ENCODE data around the gene MAD1L1. TPM values are rescaled to one million over a fixed set of nuclear protein-coding genes. Genes with fewer than 3 reads are reported as not detected.

The MAD1L1 gene
- total and polyA plus RNA-seq, 2 of the 4 experiments (the other 2 are of a cell fraction), result 29.0 to 40.9 TPM

GRCh38 chr7:2090526-2091520, 141.9 kb downstream of the MAD1L1 start (continued):
- TF ChIP-seq, protein P1, sequence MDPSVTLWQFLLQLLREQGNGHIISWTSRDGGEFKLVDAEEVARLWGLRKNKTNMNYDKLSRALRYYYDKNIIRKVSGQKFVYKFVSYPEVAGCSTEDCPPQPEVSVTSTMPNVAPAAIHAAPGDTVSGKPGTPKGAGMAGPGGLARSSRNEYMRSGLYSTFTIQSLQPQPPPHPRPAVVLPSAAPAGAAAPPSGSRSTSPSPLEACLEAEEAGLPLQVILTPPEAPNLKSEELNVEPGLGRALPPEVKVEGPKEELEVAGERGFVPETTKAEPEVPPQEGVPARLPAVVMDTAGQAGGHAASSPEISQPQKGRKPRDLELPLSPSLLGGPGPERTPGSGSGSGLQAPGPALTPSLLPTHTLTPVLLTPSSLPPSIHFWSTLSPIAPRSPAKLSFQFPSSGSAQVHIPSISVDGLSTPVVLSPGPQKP (IDR thresholded peaks at IDR 0.05; ENCODE audit: borderline replicate concordance, low read depth, low read length), result no peak

- Histone ChIP-seq H4K5ac (ENCODE audit: low read depth, low read length) (no peak overlapping the region), H3K18ac (ENCODE audit: low read depth, low read length) (no peak overlapping the region), H2BK120ac (ENCODE audit: low read depth, low read length) (no peak overlapping the region), H4K8ac (ENCODE audit: low read depth in 2 of 2, low read length in 2 of 2) (no peak overlapping the region), H2BK5ac (ENCODE audit: low read depth, low read length, poor library complexity, severe bottlenecking) (no peak overlapping the region), H3K23ac (ENCODE audit: low read depth, low read length) (no peak overlapping the region), H2AK9ac (replicated peaks; ENCODE audit: low read depth, low read length, poor library complexity) (no peak overlapping the region), H3K4me3 (ENCODE audit: insufficient read depth, low read depth, low read length) (no peak overlapping the region), H3K9me1 (ENCODE audit: insufficient read depth, low read length) (peaks cover 20% of the 10 kb centered on the region; the same call in 1 of the 2 replicates), H3K9ac (ENCODE audit: low read depth, low read length) (no peak overlapping the region), H2BK15ac (ENCODE audit: low read depth, low read length) (no peak overlapping the region), H3K36me3 (ENCODE audit: control insufficient read depth, insufficient read depth, low read length) (no peaks in the 10 kb centered on the region; the same call in 1 of the 2 replicates), H2BK20ac (ENCODE audit: low read depth, low read length) (no peak overlapping the region), H2AFZ (replicated peaks; ENCODE audit: low read length, poor library complexity) (peak overlapping the region; percentile 8), H3K14ac (replicated peaks; ENCODE audit: low read depth, low read length) (no peak overlapping the region), H3K9me3 (ENCODE audit: control insufficient read depth, insufficient read depth, low read length) (no peaks in the 10 kb centered on the region), H3K56ac (ENCODE audit: extremely low read depth, insufficient read depth, low read length) (no peak overlapping the region), H3K4me1 (ENCODE audit: control insufficient read depth, insufficient read depth, low read length) (peaks cover 6% of the 10 kb centered on the region), H3K4ac (ENCODE audit: low read depth, low read length) (no peak overlapping the region), H3K27me3 (ENCODE audit: control insufficient read depth, insufficient read depth, low read length) (no peaks in the 10 kb centered on the region), H3K4me2 (ENCODE audit: low read depth, low read length) (no peak overlapping the region), H2AK5ac (ENCODE audit: low read depth, low read length) (no peak overlapping the region), H3K79me1 (ENCODE audit: low read depth in 1 of 2, low read length in 2 of 2) (peaks cover 0 to 19% of the 10 kb centered on the region in 2 experiments; a peak in 3 of 4 replicates), H4K91ac (ENCODE audit: insufficient read depth, low read depth, low read length) (no peak overlapping the region), H3K27ac (ENCODE audit: insufficient read depth, low read length) (no peak overlapping the region), H4K20me1 (ENCODE audit: insufficient read depth, low read length) (no peaks in the 10 kb centered on the region)
- POLR2A ChIA-PET (ENCODE audit: unreplicated experiment), result no interaction called here
- dilution Hi-C loops (cut with HindIII; ENCODE audit: low sequenced_read_pairs, unreplicated experiment) (no loop called here), intact Hi-C loops (cut with micrococcal nuclease) (no loop called here), in situ Hi-C loops (cut with MboI; ENCODE audit: low sequenced_read_pairs) (no loop called here)
- no peak for TF ChIP-seq POLR2A (IDR thresholded peaks at IDR 0.05; ENCODE audit: low read depth, low read length)
- TF ChIP-seq MXI1 (IDR thresholded peaks at IDR 0.05; ENCODE audit: borderline replicate concordance, low read depth, low read length), result no peak
- BruUV-seq (replicated peaks), result no TSS peak
- ATAC-seq (ENCODE audit: low read depth) (no peak), DNase-seq (no peak)
- 92% methylated on average over 9 of the region's 15 CpGs; no CpG with 5 or more reads in 1 of the 2 experiments for WGBS, 2 experiments (ENCODE audit: extremely low coverage in 2 of 2, insufficient read length in 1 of 2)
- CTCF ChIA-PET, result no interaction called here
Measured at GRCh38 chr7:2088801-2089200, 143.9 kb downstream of the MAD1L1 start.
